ENCODE results near the gene MSI2.

The MSI2 gene

GRCh38 chr17:57651996-57652395 is 395.7 kb downstream of the MSI2 start:
- Histone ChIP-seq H3K18ac (ENCODE audit: low read length) (no peak overlapping the region), H3K79me1 (ENCODE audit: low read depth, low read length) (peaks cover 5% of the 10 kb centered on the region), H3K9ac (ENCODE audit: low read depth, low read length, poor library complexity) (peak overlapping the region; percentile 12), H2BK120ac (ENCODE audit: low read depth, low read length) (no peak overlapping the region), H3K27me3 (ENCODE audit: control insufficient read depth in 3 of 3, insufficient read depth in 3 of 3, low read depth in 1 of 3, low read length in 3 of 3) (no peaks in the 10 kb centered on the region), H3K9me3 (replicated peaks in 1 of 2; ENCODE audit: control insufficient read depth in 2 of 2, insufficient read depth in 1 of 2, low read depth in 1 of 2, low read length in 2 of 2) (no peaks in the 10 kb centered on the region), H2BK15ac (ENCODE audit: low read length) (no peak overlapping the region), H3K4me3 (ENCODE audit: low read length in 2 of 2) (no peak overlapping the region), H3K4me1 (ENCODE audit: control insufficient read depth in 2 of 2, insufficient read depth in 1 of 2, low read depth in 1 of 2, low read length in 2 of 2) (peaks cover 14 to 25% of the 10 kb centered on the region in 2 donors), H4K8ac (ENCODE audit: low read depth, low read length) (no peak overlapping the region), H2BK12ac (ENCODE audit: low read length) (no peak overlapping the region), H3K14ac (ENCODE audit: low read length) (no peak overlapping the region), H3K23ac (ENCODE audit: low read depth, low read length, poor library complexity) (no peak overlapping the region), H2AFZ (ENCODE audit: low read length) (no peak overlapping the region), H2BK5ac (ENCODE audit: low read length) (no peak overlapping the region), H3K27ac (replicated peaks; ENCODE audit: low read length) (no peak overlapping the region), H2AK5ac (ENCODE audit: low read depth, low read length) (peak overlapping the region; percentile 38), H3K36me3 (replicated peaks in 1 of 2; ENCODE audit: control insufficient read depth in 2 of 2, insufficient read depth in 2 of 2, low read length in 2 of 2) (peaks cover 13 to 73% of the 10 kb centered on the region in 2 donors), H3K4ac (ENCODE audit: low read length) (no peak overlapping the region), H3K4me2 (ENCODE audit: insufficient read depth, low read length, poor library complexity, severe bottlenecking) (no peak overlapping the region), H4K91ac (ENCODE audit: low read depth, low read length, poor library complexity) (no peak overlapping the region)
- no peak for DNase-seq (ENCODE audit: low spot score)
- WGBS, 2 donors (ENCODE audit: extremely low coverage in 2 of 2, insufficient read length in 2 of 2, insufficient replicate concordance in 1 of 2), result no CpG with 5 or more reads among the region's 13 CpGs

GRCh38 chr17:57652811-57653210 is 396.5 kb downstream of the MSI2 start:
- Histone ChIP-seq H3K9me3 (replicated peaks in 1 of 2; ENCODE audit: control insufficient read depth in 2 of 2, insufficient read depth in 1 of 2, low read depth in 1 of 2, low read length in 2 of 2) (no peaks in the 10 kb centered on the region), H2AK5ac (ENCODE audit: low read depth, low read length) (no peak overlapping the region), H2BK120ac (ENCODE audit: low read depth, low read length) (peak overlapping the region; percentile 47), H3K4me1 (ENCODE audit: control insufficient read depth in 2 of 2, insufficient read depth in 1 of 2, low read depth in 1 of 2, low read length in 2 of 2) (peaks cover 14 to 25% of the 10 kb centered on the region in 2 donors), H3K79me1 (ENCODE audit: low read depth, low read length) (peaks cover 5% of the 10 kb centered on the region), H3K27ac (replicated peaks; ENCODE audit: low read length) (no peak overlapping the region), H3K14ac (ENCODE audit: low read length) (no peak overlapping the region), H3K27me3 (ENCODE audit: control insufficient read depth in 3 of 3, insufficient read depth in 3 of 3, low read depth in 1 of 3, low read length in 3 of 3) (no peaks in the 10 kb centered on the region), H4K8ac (ENCODE audit: low read depth, low read length) (no peak overlapping the region), H2BK5ac (ENCODE audit: low read length) (no peak overlapping the region), H3K9ac (ENCODE audit: low read depth, low read length, poor library complexity) (no peak overlapping the region), H3K4ac (ENCODE audit: low read length) (no peak overlapping the region), H3K4me2 (ENCODE audit: insufficient read depth, low read length, poor library complexity, severe bottlenecking) (no peak overlapping the region), H2AFZ (ENCODE audit: low read length) (no peak overlapping the region), H2BK12ac (ENCODE audit: low read length) (no peak overlapping the region), H3K36me3 (replicated peaks in 1 of 2; ENCODE audit: control insufficient read depth in 2 of 2, insufficient read depth in 2 of 2, low read length in 2 of 2) (peaks cover 13 to 82% of the 10 kb centered on the region in 2 donors), H2BK15ac (ENCODE audit: low read length) (no peak overlapping the region), H3K4me3 (ENCODE audit: low read length in 2 of 2) (no peak overlapping the region), H4K91ac (ENCODE audit: low read depth, low read length, poor library complexity) (no peak overlapping the region), H3K18ac (ENCODE audit: low read length) (no peak overlapping the region), H3K23ac (ENCODE audit: low read depth, low read length, poor library complexity) (peak overlapping the region; percentile 66)
- DNase-seq (ENCODE audit: low spot score), result no peak
- no CpG with 5 or more reads among the region's 4 CpGs for whole genome bisulfite sequencing, 2 donors (ENCODE audit: extremely low coverage in 2 of 2, insufficient read length in 2 of 2, insufficient replicate concordance in 1 of 2)

GRCh38 chr17:57653279-57653678 is 397.0 kb downstream of the MSI2 start:
- DNase-seq (ENCODE audit: low spot score), result no peak

GRCh38 chr17:57654040-57654775 is 397.9 kb downstream of the MSI2 start:
- H4K91ac ChIP-seq (ENCODE audit: low read depth, low read length, poor library complexity), result no peak overlapping the region
- no peak overlapping the region for H3K4me2 ChIP-seq (ENCODE audit: insufficient read depth, low read length, poor library complexity, severe bottlenecking)
- no peak overlapping the region for H3K14ac ChIP-seq (ENCODE audit: low read length)
- H2BK5ac ChIP-seq (ENCODE audit: low read length), result no peak overlapping the region
- H3K27ac ChIP-seq (replicated peaks; ENCODE audit: low read length), result no peak overlapping the region
- no peak overlapping the region for H2AK5ac ChIP-seq (ENCODE audit: low read depth, low read length)
- H3K18ac ChIP-seq (ENCODE audit: low read length), result no peak overlapping the region
- H2AFZ ChIP-seq (ENCODE audit: low read length), result no peak overlapping the region
- H3K4me1 ChIP-seq (ENCODE audit: control insufficient read depth in 2 of 2, insufficient read depth in 1 of 2, low read depth in 1 of 2, low read length in 2 of 2), result peaks cover 14 to 19% of the 10 kb centered on the region in 2 donors
- H3K23ac ChIP-seq (ENCODE audit: low read depth, low read length, poor library complexity), result no peak overlapping the region
- no peak for DNase-seq (ENCODE audit: low spot score)
- H3K9me3 ChIP-seq (replicated peaks in 1 of 2; ENCODE audit: control insufficient read depth in 2 of 2, insufficient read depth in 1 of 2, low read depth in 1 of 2, low read length in 2 of 2), result no peaks in the 10 kb centered on the region
- H3K27me3 ChIP-seq (ENCODE audit: control insufficient read depth in 3 of 3, insufficient read depth in 3 of 3, low read depth in 1 of 3, low read length in 3 of 3), result no peaks in the 10 kb centered on the region
- no peak overlapping the region for H2BK12ac ChIP-seq (ENCODE audit: low read length)
- no peak overlapping the region for H3K4ac ChIP-seq (ENCODE audit: low read length)
- H4K8ac ChIP-seq (ENCODE audit: low read depth, low read length), result no peak overlapping the region
- H2BK120ac ChIP-seq (ENCODE audit: low read depth, low read length), result no peak overlapping the region
- H3K79me1 ChIP-seq (ENCODE audit: low read depth, low read length), result peaks cover 1% of the 10 kb centered on the region
- H2BK15ac ChIP-seq (ENCODE audit: low read length), result no peak overlapping the region
- peaks cover 8 to 84% of the 10 kb centered on the region in 2 donors for H3K36me3 ChIP-seq (replicated peaks in 1 of 2; ENCODE audit: control insufficient read depth in 2 of 2, insufficient read depth in 2 of 2, low read length in 2 of 2)
- no peak overlapping the region for H3K4me3 ChIP-seq (ENCODE audit: low read length in 2 of 2)
- H3K9ac ChIP-seq (ENCODE audit: low read depth, low read length, poor library complexity), result peak overlapping the region; percentile 0
- WGBS, 2 donors (ENCODE audit: extremely low coverage in 2 of 2, insufficient read length in 2 of 2, insufficient replicate concordance in 1 of 2), result no CpG with 5 or more reads among the region's 11 CpGs

More at GRCh38 chr17:57653279-57653678, 397.0 kb downstream of the MSI2 start:
- H3K36me3 ChIP-seq (replicated peaks in 1 of 2; ENCODE audit: control insufficient read depth in 2 of 2, insufficient read depth in 2 of 2, low read length in 2 of 2), result peaks cover 12 to 84% of the 10 kb centered on the region in 2 donors
- H3K27ac ChIP-seq (replicated peaks; ENCODE audit: low read length), result no peak overlapping the region
- no CpG with 5 or more reads among the region's 7 CpGs for WGBS, 2 donors (ENCODE audit: extremely low coverage in 2 of 2, insufficient read length in 2 of 2, insufficient replicate concordance in 1 of 2)
- H2BK120ac ChIP-seq (ENCODE audit: low read depth, low read length), result no peak overlapping the region
- no peak overlapping the region for H3K9ac ChIP-seq (ENCODE audit: low read depth, low read length, poor library complexity)
- H3K9me3 ChIP-seq (replicated peaks in 1 of 2; ENCODE audit: control insufficient read depth in 2 of 2, insufficient read depth in 1 of 2, low read depth in 1 of 2, low read length in 2 of 2), result no peaks in the 10 kb centered on the region
- H3K79me1 ChIP-seq (ENCODE audit: low read depth, low read length), result peaks cover 5% of the 10 kb centered on the region
- no peak overlapping the region for H2AFZ ChIP-seq (ENCODE audit: low read length)
- no peak overlapping the region for H3K4me2 ChIP-seq (ENCODE audit: insufficient read depth, low read length, poor library complexity, severe bottlenecking)
- H3K14ac ChIP-seq (ENCODE audit: low read length), result no peak overlapping the region
- peaks cover 14 to 25% of the 10 kb centered on the region in 2 donors for H3K4me1 ChIP-seq (ENCODE audit: control insufficient read depth in 2 of 2, insufficient read depth in 1 of 2, low read depth in 1 of 2, low read length in 2 of 2)
- H2BK12ac ChIP-seq (ENCODE audit: low read length), result no peak overlapping the region
- H3K23ac ChIP-seq (ENCODE audit: low read depth, low read length, poor library complexity), result no peak overlapping the region
- no peak overlapping the region for H3K4ac ChIP-seq (ENCODE audit: low read length)
- H4K8ac ChIP-seq (ENCODE audit: low read depth, low read length), result no peak overlapping the region
- no peak overlapping the region for H3K4me3 ChIP-seq (ENCODE audit: low read length in 2 of 2)
- H2BK15ac ChIP-seq (ENCODE audit: low read length), result no peak overlapping the region
- no peak overlapping the region for H2BK5ac ChIP-seq (ENCODE audit: low read length)
- no peak overlapping the region for H4K91ac ChIP-seq (ENCODE audit: low read depth, low read length, poor library complexity)
- H3K27me3 ChIP-seq (ENCODE audit: control insufficient read depth in 3 of 3, insufficient read depth in 3 of 3, low read depth in 1 of 3, low read length in 3 of 3), result no peaks in the 10 kb centered on the region
- no peak overlapping the region for H3K18ac ChIP-seq (ENCODE audit: low read length)
- H2AK5ac ChIP-seq (ENCODE audit: low read depth, low read length), result no peak overlapping the region

Data from neuronal stem cell (in vitro differentiated cells).